HG03439 (cell line): ENCODE measurements around the gene EXD3.
"Not testable (repeated sequence)": the region's sequence is repeated elsewhere in the genome, so short reads cannot be mapped to it uniquely, and the experiment has no call there.

Experiments
- ATAC-seq: cut with Tn5 transposase; IDR thresholded peaks from one replicate; pipeline ENCODE4 v1.9.1; 2021; ENCODE audit warnings: mild to moderate bottlenecking, moderate library complexity; ENCODE audit not compliant: unreplicated experiment

EXD3 gene

DNA sequence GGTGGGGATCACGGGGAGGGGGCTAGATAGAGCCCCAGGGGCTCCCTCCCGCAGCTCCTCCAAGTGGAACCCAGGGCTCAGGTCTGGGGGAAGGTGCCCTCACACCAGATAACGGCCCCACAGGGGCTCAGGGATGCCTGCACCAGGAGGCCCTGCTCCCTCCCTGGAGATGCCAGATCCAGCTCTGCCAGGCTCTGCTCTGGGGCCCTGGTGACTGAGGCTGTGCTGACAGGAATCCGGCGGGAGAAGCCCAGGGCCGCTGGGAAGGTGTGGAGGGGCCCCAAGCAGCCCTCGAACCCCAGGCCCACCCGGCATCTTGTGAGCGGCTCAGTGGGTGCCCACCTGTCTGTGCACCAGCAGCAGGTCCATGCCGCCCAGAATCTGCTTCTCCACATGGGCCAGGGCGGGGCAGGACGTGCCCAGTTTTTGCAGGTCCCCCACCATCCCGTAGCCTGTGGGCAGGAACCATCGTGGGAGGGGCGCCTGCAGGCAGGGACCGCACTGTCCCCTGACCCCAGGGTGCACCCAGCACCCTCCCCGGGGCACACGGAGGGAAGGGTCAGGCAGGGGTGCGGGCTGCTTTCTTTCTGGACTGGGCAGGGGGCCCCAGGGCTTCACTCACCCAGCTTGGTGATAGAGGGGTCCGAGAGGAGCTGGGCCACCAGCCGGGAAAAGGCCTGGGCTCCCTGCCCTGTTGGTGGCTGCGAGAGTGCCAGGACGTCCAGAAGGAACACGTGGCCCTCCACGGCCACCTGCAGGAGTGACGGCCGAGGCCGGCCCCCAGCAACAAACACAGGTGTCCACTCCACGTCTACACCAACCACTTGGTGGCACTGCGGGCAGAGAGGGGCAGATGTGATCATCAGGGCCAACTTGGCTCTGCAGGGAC lies 72.0 kb downstream of the EXD3 start:
- ATAC-seq = no peak

DNA sequence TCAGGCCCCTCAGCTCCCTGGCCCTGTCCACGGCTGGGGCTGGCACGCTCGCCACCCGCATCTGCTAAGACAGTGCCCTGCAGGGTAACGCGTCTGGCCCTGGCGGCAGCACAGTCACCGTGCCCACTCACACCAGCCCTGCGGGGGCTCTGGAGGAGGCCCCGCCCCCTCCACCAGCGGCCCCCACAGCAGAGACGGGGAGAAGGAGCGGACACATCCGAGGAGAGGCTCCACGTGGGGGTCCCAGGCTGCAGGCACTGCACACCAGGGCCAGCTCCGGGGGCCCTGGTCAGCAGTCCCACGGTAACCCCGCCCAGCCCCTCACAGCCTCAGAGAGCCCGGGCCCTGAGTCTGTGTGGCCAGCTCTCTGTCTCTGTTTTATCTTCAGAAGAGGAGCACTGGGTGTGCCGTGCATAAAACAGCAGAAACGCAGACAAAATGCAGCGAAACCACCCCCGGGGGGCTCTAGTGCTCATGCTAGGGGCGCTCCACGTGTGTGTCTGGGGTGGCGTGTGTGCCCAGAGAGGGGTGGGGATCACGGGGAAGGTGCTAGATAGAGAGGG lies 73.4 kb downstream of the EXD3 start:
- ATAC-seq = no peak

DNA sequence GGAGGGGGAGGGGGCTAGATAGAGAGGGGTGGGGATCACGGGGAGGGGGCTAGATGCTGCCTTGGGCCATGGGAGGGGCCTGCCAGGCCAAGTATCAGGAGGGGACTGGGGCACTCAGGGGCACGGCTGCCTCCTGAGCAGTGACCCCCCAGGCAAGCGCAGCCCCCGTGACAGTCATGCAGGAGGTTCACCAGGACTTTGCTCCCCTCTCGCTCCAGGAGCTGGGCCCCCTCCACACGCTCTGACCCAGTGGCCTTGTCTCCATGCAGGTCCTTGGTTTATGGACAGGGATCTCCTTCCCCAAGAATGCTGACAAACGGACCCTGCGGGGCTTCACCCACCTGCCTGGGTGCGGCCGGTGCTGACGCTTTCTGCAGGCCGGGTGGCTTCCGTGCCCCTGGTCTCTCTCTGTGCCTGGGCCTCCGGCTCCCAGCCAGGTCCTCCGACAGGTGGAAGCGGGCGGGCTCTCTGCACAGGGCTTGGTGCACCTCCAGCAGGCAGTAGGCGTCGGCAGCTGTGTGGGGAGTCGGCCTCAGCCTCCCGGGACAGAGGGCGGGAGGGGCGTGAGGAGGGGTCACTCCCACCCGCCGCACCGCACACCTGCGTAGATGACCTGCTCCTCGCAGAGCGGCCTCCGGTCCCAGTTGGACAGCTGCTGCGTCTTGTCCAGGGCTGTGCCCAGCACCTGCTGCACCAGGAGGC lies 74.0 kb downstream of the EXD3 start:
- no peak for ATAC-seq

DNA sequence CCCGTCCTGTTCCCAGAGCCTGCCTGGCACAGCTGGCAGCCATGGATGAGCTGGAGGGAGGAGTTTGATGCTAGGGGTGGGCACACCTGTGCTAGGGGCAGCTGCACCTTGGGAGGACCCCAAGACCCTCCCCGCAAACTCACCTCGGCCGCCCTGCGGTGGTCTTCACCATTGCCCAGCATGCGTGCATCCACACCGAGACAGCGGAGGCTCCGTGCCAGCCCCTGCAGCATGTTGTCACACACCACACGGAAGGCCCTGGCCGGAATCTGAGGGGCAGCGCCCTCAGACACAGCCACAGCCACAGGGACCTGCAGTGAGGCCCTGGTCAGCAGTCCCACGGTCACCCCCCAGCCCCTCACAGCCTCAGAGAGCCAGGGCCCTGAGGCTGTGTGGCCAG lies 75.0 kb downstream of the EXD3 start:
- no peak for ATAC-seq

DNA sequence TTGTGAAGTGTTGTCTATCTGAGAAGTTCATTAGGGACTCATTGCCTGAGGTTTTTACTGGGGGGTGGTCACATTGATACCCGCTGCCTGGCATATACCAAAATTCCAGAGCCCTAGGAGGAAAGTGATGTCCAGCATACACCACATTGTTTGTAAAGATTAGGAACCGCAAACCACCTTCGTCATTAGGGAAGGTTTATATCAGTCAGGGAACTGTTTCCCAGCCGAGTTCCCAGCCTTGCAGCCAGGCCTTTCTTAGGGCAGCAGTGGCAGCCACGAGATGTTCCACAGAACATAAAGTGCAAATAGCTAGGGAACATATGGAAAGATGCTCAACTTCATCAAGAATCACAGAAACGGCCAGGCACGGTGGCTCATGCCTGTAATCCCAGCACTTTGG lies 80.5 kb downstream of the EXD3 start:
- ATAC-seq = no peak

DNA sequence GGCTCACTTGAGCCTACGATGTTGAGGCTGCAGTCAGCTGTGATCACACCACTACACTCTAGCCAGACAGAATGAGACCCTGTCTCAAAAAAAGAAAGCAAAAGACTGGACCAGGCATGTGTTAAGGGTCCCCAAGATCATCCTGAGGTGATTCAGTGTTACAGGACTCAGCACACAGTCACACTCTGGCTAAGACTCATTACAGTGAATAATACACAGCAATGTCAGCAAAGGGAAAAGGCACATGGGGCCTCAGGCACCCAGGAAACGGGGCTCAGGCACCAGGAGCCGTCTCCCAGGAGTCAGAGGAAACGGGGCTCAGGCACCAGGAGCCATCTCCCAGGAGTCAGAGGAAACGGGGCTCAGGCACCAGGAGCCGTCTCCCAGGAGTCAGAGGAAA lies 81.7 kb downstream of the EXD3 start:
- ATAC-seq = no peak

DNA sequence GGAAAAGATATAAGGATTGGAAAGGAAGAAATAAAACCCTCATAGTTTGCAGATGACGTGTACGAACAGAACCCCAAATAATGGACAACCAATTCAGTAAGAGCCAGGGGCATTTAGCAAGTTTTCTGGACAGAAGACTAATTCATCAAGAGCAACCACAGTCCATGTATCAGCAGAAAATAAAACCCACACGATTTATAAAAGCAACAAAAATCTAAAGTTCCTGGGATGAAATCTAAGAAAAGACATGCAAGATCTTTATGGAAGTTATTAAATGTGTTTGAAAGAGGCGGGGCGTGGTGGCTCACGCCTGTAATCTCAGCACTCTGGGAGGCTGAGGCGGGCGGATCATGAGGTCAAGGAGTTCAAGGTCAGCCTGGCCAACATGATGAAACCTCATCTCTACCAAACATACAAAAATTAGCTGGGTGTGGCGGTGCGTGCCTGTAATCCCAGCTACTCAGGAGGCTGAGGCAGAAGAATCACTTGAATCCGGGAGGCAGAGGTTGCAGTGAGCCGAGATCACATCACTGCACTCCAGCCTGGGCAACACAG lies 83.0 kb downstream of the EXD3 start:
- not testable (repeated sequence) for ATAC-seq

DNA sequence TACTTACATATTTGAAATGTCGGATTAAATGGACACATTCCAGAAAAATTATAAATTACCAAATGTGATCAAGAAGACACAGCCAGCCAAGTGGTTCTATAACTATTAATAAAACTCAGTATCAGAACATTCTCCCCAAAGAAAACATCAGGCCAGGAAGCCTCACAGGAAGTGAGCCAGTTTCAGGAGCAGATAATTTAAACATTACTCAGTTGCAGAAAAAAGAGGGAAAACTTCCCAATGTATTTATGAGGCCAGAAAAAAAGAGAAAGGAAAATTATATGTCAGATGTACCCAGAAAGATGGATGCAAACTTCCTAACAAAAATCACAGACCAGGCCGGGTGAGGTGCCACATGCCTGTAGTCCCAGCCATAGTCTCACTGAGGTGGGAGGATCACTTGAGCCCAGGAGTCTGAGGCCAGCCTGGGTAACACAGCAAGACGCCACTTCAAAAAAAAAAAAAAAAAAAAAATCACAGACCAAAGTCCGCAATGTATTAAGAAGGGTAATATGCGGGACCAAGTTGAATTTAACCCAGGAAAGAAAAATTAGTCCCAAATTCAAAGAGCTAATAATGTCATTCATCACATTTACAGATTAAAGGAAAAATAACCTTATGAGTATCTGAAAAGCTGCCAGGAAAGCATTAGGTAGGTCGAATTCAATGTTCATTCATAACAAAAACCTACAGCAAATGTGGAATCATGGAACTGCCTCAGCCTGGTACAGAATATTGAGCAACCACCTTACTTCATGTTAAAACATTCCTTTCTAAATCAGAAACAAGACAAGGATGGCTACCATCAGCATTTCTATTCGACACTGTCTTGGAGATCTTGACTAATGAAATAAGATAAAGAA lies 83.7 kb downstream of the EXD3 start:
- no peak for ATAC-seq

DNA sequence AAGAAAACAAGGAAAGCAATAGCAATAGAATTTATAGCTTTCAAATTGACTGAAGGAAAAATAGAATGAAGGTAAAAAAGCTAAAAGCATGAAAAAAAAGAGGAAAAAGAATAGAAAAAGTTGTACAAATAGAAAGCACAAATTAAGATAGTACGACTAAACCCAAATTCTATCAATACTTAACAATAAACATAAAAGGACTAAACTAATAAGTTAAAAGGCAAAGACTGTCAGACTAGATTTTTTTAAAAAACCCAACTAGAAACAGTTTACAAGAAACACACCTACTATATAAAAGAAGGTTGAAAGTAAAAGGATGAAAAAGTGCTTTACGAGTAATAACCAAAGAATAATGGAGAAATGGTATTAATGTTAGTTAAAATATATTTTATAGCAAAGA lies 86.2 kb downstream of the EXD3 start:
- ATAC-seq = no peak

DNA sequence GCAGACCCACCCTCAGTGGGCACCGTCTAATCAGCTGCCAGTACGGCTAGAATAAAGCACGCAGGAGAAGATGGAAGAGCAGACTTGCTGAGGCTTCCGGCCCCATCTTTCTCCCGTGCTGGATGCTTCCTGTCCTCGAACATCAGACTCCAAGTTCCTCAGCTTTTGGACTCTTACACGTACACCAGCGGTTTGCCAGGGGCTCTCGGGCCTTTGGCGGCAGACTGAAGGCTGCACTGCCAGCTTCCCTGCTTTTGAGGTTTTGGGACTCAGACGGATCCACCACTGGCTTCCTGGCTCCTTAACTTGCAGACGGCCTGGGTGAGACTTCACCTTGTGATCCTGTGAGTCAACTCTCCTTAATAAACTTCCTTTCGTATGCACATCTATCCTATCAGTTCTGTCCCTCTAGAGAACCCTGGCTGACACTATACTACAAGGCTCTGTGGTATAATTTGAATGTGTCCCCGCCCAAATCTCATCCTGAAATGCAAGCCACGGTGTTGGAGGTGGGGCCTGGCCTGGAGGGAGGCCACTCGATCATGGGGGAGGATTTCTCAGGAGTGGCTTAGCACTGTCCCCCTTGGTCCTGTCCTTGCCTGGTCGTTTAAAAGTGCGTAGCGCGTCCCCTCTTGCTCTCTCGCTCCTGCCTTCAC lies 89.8 kb downstream of the EXD3 start:
- ATAC-seq = no peak

DNA sequence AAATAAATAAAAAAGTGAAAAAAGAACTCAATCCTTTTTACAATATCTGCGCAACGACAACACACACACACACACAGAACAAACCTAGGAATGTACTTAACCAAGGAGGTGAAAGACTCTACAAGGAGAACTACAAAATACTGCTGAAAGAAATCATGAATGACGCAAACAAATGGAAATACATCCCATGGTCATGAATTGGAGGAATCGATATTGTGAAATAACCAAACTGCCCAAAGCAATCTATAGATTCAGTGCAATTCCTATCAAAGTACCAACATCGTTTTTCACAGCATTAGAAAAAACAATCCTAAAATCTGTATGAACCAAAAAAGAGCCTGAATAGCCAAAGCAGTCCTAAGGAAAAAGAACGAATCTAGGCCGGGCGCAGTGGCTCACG lies 91.0 kb downstream of the EXD3 start:
- no peak for ATAC-seq

DNA sequence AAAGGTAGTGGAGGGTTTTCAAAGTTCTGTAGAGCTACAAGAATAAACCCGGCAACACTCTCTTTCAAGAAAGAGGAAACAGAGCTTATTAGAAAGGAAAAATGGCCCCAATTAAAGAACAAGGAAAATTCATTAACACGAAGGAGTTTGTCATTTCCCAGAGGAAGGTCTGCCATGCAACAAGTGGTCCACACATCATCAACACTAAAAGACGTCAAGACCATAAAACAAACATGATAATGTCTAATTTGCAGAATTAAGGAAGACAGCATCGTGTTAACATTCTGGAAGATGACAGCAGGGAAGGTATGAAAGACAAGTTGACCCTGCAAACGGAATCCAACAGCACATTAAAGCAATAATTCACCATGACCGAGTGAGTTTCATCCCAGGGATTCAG lies 92.3 kb downstream of the EXD3 start:
- no peak for ATAC-seq

DNA sequence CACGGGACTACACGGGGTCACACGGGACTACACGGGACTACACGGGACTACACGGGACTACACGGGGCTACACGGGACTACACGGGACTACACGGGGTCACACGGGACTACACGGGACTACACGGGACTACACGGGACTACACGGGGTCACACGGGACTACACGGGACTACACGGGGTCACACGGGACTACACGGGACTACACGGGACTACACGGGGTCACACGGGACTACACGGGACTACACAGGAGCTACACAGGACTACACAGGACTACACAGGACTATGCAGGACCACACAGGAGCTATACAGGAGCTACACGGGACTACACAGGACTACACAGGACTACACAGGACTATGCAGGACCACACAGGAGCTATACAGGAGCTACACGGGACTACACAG lies 93.4 kb downstream of the EXD3 start:
- ATAC-seq = not testable (repeated sequence)

DNA sequence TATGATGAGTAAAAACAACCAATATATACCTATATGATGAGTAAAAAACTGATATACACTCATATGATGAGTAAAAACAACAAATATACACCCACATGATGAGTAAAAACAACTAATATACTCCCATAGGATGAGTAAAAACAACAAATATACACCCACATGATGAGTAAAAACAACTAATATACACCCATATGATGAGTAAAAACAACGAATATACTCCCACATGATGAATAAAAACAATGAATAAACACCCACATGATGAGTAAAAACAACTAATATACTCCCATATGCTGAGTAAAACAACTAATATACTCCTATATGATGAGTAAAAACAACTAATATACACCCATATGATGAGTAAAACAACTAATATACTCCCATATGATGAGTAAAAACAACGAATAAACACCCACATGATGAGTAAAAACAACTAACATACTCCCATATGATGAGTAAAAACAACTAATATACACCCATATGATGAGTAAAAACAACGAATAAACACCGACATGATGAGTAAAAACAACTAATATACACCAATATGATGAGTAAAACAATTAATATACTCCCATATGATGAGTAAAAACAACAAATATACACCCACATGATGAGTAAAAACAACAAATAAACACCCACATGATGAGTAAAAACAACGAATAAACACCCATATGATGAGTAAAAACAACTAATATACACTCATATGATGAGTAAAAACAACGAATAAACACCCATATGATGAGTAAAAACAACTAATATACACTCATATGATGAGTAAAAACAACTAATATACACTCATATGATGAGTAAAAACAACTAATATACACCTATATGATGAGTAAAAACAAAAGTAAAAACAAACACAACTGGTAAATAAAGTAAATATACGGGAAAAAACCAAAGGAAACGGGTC lies 95.1 kb downstream of the EXD3 start:
- not testable (repeated sequence) for ATAC-seq

DNA sequence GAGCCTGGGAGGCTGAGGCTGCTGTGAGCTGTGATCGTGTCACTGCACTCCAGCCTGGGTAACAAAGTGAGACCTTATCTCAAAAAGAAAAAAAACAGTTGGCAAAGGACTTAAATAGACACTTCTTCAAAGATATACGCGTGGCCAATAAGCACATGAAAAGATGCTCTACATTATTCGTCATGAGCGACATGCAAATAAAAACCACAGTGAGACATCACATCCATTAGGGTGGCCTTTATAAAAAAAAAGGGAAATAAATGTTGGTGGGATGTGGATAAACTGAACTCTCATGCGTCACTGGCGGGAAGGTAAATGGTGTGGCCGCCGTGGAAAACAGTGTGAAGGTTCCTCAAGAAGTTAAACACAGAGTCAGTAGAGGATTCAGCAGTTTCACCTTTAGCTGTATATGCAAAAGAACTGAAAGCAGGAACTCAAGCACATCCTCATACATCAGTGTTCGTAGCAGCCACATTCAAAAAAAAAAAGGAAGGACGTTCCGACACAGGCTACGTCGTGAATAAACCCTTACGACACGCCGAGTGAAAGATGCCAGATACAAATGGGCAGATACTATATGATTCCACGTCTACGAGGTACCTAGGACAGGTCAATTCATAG lies 96.4 kb downstream of the EXD3 start:
- no peak for ATAC-seq

DNA sequence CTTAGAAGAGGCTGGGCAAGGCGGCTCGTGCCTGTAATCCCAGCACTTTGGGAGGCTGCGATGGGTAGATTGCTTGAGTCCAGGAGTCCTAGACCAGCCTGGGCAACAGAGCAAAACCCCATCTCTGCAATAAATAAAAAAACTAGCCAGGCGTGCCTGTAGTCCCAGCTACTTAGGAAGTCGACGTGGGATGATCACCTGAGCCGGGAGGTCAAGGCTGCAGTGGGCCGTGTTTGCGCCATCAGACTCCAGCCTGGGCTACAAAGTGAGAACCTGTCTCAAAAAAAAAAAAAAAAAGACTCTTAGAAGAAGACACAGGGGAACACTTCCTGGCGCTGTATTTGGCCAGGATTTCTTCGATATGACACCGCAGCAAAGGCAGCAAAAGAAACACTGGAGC lies 97.2 kb downstream of the EXD3 start:
- ATAC-seq = no peak

DNA sequence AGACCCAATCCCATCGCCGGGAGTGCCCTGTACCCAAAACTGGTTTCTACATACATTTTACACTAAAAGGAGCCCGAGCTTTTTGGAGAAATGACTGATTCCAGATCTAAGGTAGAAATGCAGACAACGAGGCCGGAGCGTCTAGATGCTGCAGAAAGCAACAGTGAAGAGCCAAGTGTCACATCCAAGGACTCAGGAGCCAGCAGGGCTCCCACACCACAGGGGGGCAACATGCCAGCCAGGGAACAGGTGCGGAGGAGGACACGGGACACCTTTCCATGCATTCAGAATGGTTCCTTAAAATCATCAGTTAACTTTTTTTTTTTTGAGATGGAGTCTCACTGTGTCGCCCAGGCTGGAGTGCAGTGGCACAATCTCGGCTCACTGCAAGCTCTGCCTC lies 97.8 kb downstream of the EXD3 start:
- ATAC-seq = no peak

DNA sequence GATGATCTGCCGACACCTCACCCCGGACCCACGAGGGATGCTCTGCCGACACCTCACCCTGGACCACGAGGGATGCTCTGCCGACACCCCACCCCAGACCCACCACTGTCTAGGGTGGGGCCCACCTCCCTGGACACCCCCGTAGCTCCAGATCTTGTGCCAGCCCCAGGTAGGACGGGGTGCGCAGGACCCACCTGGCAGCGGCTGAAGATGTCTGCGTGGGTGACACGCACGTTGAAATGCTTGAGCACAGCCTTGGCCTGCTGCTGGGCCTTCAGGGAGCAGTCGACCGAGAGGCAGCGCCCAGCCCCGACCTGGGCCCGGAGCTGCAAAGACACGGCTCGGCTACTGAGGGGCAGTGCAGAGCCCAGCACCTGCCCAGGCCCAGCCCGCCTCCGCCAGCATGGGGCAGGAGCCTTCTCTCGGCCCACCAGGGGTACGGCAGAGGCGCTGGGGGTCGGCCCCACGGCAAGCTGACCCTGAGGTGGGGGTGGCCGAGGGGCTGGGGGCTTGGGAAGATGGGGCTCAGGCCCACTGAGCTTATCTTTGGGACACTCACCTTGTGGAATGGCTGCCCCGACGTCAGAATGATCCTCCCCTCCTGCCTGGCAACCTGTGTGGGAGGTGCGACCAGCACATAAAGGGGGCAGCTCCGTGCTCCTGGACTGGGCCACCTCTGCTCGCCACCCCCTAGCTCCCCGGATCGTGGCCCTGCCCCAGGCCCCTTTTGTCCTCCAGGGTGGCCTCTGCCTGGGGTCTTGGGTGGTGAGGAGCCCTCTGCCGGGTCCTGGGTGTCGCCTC lies 99.2 kb downstream of the EXD3 start:
- ATAC-seq = no peak
